ENCODE measurements around the gene ZBTB38.

ZBTB38 gene
- total RNA-seq: 151 to 356 (median 279) reads per million in 4 experiments

- no peak for DNase-seq
These were observed at the start of gene ZBTB38 for GRCh38 chr3:141368062-141368924. TSS of gene ZBTB38 (plus strand) at chr3:141368504. CDS start at chr3:141442389, 73,885 bp downstream.

- DNase-seq: no peak
These were observed 47.8 kb upstream of the ZBTB38 start for GRCh38 chr3:141320399-141321108.

- DNase-seq: no peak
These were observed 47.2 kb upstream of the ZBTB38 start for GRCh38 chr3:141321109-141321497.

- DNase-seq: no peak
These were observed 44.2 kb upstream of the ZBTB38 start for GRCh38 chr3:141323936-141324704.

- DNase-seq: no peak
These were observed 42.2 kb upstream of the ZBTB38 start for GRCh38 chr3:141326123-141326522.

GRCh38 chr3:141326626-141327025 lies 41.7 kb upstream of the ZBTB38 start:
- no peak for DNase-seq

- DNase-seq: no peak
These were observed 39.8 kb upstream of the ZBTB38 start for GRCh38 chr3:141328286-141329166.

GRCh38 chr3:141330235-141330634 lies 38.1 kb upstream of the ZBTB38 start:
- no peak for DNase-seq

GRCh38 chr3:141330718-141331376 lies 37.5 kb upstream of the ZBTB38 start:
- no peak for DNase-seq

GRCh38 chr3:141331377-141332318 lies 36.7 kb upstream of the ZBTB38 start:
- no peak for DNase-seq

- no peak for DNase-seq
These were observed 35.9 kb upstream of the ZBTB38 start for GRCh38 chr3:141332416-141332815.

GRCh38 chr3:141333836-141334626 lies 34.3 kb upstream of the ZBTB38 start:
- DNase-seq: no peak

GRCh38 chr3:141334627-141335250 lies 33.6 kb upstream of the ZBTB38 start:
- no peak for DNase-seq

GRCh38 chr3:141335531-141336061 lies 32.7 kb upstream of the ZBTB38 start:
- DNase-seq: no peak

GRCh38 chr3:141336672-141337522 lies 31.4 kb upstream of the ZBTB38 start:
- no peak for DNase-seq

GRCh38 chr3:141337523-141337854 lies 30.8 kb upstream of the ZBTB38 start:
- no peak for DNase-seq

GRCh38 chr3:141337991-141338390 lies 30.3 kb upstream of the ZBTB38 start:
- no peak for DNase-seq

GRCh38 chr3:141338881-141339280 lies 29.4 kb upstream of the ZBTB38 start:
- no peak for DNase-seq
